HG03159 (cell line): ENCODE measurements around the gene NFX1.

ENCODE experiments used
- ATAC-seq: cut with Tn5 transposase; IDR thresholded peaks from one replicate; pipeline ENCODE4 v1.9.1; 2021; ENCODE audit warnings: mild to moderate bottlenecking, moderate library complexity; ENCODE audit not compliant: unreplicated experiment

Gene NFX1

DNA sequence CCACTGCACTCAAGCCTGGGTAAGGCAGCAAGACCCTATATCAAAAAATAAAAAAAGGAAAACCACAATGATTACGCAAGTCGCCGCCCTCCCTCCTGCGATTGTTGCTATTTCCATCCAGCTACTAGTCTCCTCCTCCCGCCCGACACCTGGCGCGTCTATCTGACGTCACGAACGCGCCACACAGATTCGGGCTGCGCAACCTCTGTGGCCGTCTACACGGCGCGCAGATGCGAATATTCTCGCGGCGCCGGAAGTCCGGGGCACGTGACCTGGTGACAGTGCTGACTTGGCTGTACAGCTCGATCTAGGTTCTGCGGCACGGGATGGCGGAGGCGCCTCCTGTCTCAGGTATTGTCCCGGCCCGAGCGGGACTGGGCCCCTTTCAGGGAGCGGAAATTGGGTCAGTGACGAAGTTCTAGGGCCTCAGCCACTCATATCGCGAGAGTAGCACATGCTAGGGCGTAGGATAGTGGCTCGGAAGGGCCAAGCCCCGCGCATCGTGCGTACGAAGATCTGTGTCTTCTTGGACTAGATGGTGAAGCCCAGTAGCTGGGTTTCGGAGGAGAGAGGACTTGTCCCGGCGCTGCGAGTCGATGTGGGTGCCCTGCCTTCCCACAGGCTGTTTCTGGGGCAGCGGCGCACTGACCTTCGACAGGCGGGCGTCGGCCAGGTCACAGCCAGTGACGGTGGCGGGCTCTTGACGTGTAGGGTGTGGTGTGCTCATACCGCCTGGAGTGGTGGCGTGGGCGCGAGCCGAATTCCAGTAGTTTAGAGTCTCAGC lies at the start of gene NFX1:
Gene NFX1, plus strand, starts transcription at position 270 of the 784 bp plus-strand sequence. Its CDS starts 57 bp downstream, at position 327.
- ATAC-seq: peak; percentile 88

DNA sequence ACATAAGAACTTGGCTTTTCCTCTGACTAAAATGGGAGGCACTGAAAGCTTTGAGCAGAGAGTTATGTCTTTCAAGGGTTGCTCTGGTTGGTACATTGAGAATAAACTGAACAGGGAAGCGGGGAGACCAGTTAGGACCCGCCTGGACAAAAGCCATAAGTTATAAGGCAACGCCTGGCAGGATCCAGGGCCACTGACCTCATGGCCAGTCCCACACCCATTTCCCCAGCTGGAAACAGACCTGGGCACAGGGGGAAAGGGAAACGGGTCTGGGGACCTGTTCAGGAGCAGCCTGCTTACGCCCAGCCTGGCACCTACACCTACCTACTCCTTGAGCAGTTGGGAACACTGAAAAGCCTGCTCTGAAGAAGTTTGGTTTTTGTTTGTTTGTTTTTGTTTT lies 49.0 kb upstream of the NFX1 start:
- no peak for ATAC-seq

DNA sequence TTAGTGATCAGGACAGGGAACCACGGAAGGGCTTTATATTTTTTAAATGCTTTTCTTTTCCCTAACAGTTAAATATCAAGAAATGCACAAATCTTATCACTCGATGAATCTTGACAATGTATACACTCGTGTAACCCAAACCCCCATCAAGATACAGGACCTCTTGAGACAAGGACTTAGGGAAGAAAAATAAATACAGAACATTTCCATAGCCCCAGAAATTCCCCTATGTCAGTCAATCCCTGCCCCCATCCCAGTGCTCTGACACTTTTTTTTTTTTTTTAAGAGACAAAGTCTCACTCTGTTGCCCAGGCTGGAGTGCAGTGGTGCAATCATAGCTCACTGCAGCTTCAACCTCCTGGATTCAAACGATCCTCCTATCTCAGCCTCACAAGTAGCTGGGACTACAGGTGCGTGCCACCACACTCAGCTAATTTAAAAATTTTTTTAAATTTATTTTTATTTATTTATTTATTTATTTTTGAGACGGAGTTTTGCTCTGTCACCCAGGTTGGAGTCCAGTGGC lies 47.6 kb upstream of the NFX1 start:
- no peak for ATAC-seq

DNA sequence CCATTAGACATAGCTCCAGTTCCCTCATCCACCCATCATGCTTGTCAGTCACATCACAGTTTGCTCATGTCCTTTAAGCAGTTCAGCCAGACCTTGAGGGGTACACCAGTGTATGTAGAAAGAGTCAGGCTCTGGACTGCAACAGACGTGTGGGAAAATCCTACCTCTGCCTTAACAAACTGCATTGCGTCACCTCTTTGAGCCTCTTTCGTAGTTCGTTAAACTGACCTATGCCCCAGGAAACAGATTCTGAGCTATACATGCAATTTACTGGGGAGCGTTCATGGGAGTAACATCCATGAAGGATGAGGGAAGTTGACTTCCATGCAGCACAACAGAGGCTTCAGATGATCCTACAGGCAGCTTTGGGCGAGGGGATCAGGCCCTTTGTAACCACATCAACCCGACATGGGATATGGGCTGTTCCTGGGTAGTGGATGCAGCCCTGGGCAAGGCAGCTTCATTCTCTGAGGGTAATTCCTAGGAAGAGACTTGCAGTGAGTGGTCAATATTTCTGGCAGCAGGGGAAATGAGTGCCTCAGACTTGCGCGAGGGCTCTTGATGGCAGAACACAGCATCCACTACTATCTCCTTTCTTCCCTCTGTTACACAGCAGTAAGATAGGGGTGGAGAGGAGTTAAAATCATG lies 46.1 kb upstream of the NFX1 start:
- ATAC-seq: no peak

DNA sequence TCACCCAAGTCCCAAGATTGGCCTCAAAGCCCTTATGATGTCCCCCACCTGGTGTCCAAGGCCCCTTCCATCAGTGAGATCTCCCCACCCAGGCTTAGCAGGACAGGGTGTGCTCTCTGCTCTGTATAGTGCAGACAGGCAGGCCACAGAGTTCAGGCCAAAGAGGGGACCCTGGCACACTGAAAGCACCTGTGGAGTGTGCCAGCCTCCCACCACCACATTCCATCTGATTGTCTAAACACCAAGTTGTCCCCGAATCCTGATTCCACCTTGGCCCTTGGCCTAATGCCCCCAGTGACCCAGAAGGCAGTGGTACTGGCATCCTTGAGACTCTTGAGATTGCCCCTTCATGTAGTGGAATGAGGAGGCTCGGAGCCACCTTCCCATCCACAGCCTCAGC lies 45.0 kb upstream of the NFX1 start:
- no peak for ATAC-seq

DNA sequence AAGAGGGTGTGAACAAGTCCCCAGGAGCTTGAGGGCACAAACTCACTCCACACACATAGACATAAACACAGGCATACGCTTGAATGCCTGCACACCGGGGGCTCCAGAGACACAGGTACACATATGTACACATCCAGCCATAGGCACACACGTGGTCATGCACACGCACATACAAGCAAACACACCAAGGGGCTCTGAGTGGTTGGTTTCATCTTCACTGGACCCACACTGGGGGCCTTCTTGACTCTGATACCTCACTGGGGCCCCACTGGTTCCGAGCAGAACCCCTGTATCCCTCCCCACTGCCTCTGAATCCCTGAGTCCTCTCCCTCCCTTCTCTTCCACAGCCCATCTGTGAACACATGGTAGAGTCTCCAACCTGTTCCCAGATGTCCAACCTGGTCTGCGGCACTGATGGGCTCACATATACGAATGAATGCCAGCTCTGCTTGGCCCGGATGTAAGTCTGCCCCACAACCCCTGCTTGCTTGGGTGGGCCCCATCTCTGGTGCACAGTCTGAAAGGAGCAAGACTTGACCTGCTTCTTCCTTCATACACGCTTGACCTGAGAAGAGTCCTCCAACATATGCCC lies 44.0 kb upstream of the NFX1 start:
- ATAC-seq: no peak

DNA sequence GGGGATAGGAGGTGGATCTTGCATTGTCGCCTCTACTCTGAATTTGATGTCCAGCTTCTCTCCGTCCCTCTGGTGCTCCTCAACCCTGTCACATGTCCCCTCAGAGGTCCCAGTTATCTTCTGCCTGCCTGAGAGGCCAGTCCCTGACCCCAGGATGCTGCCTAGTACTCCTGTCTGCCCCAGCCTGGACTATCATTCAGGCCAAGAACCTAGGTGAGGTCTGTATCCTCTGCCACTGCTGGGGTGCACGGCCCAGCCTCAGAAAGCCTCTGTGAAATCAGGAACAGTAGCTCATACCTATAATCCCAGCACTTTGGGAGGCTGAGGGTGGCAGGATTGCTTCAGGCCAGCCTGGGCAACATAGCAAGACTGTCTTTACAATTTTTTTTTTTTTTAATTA lies 41.7 kb upstream of the NFX1 start:
- ATAC-seq: no peak

DNA sequence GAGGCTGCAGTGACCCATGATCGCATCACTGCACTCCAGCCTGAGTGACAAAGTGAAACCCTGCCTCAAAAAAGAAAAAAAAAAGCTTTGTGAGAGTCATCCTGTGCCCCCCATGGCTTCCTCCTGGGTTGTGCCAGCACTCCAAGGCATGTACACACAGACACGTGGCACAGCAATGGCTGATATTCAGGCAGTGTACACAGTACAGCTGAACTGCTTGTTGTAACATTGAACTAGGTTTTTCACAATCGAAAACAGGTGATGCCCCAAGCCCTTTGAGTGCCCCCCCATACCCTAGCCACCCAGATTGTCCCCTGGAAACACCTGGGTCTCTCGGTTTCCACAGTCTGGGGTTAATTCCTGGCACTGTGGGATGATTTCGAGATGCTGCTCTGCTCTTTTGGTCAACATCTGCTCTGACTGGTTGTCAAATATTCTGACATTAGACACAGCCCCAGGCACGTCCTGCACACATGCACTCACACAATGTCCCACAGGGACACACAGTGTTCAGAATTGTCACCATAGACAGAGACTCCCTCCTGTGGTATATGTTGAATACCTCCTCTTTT lies 41.1 kb upstream of the NFX1 start:
- peak; percentile 44 for ATAC-seq

DNA sequence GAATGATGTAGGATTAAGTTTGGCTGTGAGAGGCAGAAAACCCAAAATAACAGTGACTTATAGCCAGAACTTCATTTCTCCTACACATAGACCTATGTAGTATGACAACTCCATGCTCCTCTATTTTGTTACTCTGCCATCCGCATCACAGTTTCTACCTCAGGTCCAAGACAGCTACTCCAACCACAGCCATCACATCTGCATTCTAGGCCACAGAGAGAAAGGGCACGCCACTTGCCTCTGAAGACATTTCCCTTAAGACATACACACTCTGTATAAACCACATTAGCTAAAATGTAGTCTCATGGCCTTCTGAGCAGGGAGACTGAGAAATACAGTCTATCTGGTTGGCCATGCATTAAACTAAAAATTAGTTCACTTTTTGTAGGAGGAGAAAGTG lies 40.3 kb upstream of the NFX1 start:
- no peak for ATAC-seq

DNA sequence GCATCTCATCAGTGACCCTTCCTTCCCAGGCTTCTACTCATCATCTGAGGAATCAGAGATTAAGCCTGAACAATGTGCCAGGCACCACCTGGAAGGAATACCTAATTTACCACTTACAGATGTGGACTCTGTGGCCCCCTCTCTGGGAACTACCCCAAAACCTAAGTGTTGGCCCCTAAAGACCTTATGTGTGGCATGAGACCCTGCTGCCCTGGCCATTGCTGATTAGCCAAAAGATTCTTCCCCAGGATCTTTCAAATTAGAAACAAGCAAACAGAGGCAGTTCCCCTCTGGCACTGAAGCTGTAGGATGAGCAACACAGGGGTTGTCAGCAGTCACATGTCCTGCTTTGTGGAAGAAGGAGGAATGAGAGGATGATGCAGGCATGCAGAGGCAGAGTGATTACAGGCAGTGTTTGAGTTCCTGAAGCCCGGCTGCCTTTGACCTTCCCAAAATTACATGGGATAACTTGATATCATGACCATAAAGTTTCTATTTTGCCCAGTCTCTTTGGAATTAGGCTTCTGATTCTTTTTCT lies 39.8 kb upstream of the NFX1 start:
- ATAC-seq: no peak

DNA sequence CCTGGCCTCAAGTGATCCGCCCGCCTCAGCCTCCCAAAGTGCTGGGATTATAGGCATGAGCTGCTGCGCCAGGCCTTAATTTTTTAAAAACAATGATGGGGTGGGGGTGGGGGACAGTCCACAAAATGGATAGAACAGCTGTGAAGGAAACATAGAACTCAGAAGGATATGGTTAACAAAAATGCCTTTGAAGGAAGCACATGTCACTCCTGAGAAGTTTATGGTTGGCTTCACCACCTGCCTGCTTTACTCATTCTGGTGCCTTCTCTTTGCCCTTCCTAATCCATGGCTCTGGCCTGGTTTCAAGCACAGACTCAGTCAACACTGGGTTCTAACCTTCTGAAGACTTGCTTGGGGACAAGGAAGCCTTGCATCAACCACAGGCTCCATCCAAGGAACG lies 36.1 kb upstream of the NFX1 start:
- ATAC-seq: no peak

DNA sequence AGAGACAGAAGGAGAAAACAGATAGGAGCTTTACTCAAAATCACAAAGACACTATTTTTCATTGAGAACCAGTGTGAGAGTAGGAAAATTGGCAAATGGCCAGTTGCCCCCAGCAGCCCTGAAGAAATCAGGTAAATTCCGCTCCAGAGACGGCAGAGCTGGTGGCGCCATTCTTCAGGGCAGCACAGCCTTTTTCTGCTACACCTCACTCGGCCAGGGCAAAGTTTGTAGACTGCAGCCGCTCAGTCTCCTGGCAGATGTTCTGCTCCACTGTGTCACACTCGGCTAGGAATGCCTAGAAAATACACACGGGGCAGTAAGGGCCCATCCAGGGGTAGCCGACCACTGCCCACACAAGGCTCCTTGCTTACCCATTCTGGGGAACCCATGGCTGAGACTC lies 35.3 kb upstream of the NFX1 start:
- ATAC-seq: no peak

DNA sequence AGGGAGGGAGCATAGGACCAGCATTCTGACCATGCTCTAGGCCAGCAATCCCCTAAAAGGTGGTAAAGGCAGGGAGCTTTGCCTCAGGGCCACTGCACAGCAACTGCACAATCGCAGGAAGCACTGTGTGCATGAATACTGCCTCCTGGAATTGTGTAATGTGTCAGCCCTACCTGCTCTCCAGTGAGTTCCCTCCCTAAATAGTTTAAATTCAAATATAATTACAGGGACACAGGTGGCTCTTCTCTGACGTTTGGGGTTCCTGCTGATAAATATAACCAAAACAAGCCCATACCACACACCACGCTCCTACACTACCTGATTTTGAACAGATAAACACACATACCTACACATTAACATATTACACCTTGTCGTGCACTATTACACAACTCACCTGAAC lies 34.8 kb upstream of the NFX1 start:
- no peak for ATAC-seq

DNA sequence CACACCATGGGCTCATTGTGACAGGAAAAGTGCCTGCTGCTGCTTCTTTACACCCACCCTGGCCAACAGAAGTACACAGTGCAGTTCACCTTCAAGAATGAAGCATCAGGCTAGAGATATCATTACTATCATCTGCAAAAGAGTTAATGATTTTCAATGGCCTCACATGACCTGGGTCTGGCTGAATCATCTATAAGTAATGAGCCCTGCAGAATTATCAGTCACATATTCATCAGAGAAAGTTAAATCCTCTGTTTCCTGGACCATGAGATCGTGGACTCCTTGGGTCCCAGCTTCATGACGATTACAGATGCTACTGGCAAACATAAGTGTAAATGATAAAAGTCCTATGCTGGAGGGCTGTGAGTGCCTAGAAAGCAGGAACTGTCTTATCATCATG lies 34.1 kb upstream of the NFX1 start:
- ATAC-seq: no peak

DNA sequence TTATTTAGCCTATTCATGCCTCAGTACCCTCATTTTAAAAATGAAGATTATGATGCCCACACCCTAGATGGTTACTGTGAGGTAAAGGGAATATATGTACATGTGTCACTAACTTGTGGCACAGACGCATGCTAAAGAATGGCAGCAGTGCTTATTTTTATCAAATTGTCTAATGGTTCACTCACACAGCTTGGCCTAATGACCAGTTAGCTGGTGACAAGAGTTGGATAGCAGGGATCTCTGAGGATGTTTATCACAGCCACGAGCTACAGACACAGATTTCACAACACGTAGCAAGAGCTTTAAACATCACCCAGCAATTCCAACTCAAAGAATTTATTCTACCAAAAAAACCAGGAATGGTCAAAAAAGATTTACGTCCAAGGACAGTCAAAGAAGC lies 33.0 kb upstream of the NFX1 start:
- no peak for ATAC-seq

DNA sequence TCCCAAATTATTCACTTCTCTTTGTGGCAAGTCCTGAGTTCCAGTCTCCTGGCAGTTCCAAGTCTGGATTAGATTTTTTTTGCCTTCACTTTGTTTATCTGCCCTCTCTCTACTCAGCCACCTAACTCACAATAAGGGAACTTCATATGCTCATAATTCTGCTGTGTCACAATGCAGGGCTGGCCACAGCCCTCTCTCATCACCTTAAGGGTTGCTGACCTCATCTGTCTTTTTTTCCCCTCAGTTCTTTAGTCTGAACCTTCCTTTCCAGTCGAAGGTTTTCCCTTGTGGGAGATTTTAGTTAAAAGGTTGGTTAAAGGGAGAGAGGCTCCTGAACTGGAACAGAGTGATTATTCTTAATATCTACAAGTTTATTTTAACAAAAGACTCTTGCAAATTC lies 29.9 kb upstream of the NFX1 start:
- no peak for ATAC-seq

DNA sequence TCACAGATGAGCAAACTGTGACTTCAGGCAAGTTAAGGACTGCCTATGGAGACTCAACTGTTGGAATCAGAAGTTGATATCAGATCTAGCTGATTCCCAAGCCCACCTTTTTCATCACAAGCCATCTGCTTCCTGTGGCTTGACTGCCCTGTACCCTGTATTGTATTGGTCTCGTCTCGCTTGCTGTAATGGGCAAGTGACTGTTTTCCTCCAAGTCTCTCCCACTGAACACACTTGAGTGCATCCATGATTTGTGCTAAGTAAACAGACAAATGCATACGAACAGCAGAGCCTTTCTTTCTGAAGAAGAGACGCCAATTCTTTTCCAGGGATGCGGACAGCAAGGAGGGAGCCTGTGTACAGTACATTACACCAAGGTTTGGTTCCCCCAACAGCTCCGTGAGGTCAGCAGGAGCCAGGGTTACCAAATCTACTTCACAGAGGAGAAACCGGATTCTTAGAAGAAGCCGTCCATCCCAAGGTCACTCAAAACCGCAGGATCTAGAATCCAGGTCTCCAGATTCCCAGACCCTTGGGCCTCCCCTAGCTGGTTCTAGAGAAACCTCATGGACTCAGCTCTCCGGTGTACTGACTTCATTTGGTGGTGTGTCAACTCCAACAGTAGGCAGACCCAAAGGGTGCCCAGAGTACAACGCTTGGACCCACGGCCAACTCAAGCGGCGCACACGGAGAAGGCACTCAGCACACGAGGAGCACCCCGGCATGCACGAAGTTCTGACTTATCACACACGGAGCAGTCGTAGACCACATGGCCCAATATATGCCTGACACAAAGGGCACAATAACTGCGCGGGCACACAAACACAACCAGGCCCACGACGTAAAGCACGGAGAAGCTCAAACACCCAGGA lies 26.9 kb upstream of the NFX1 start:
- peak; percentile 4 for ATAC-seq

DNA sequence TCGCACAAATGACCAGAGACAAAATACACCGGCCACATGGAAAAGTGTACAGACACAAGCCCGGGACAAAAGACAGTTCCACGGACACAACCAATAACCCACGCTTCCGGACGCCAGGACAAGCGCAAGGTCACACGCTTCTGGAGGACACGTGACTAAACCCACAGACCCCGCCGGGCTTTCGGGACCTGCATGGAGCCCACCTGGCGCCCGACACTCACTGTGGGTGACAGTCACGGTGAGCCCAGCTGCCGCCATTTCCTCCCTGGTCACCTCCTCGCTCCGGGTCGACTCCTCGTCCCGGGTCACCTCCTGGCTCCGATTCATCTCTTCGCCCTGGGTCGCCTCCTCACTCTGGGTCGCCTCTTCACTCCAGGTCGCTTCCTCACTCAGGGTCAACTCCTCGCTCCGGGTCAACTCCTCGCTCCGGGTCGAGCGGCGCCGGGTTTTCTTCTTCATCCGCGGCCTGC lies 26.3 kb upstream of the NFX1 start:
- peak; percentile 31 for ATAC-seq

DNA sequence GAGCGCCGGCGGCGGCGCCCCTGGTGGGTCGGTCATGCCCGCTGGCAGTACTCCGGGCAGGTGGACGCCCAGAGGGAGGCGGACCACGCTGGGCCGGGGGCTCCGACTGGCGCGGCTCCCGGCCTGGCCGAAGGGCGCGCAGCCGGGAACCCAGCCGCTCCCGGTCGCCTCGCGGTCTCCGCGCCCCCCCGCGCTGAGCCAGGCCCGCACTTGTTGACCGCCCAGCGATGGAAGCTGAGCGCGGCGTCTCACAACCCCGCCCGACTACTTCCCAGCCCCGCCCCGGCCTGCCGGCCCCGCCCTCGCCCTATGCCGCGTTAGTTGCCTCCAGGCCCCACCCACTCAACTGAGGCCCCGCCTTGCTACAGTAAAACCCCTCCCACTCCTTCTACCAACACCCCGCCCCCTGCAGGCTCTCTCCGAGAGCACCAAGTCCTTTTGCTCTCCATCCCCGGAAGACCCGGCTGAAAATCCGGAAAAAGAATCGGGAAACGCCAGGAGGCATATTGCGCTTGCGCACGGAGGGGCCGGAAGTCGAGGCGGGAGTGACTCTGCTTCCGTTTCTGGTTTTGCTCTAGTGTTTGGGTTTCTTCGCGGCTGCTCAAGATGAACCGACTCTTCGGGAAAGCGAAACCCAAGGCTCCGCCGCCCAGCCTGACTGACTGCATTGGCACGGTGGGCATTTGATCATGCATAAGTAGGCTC lies 25.7 kb upstream of the NFX1 start, which contains the start of the genes BAG1 and CHMP5:
Gene BAG1, minus strand, starts transcription at position 236 of the 705 bp plus-strand sequence.
Gene CHMP5, plus strand, starts transcription at position 577 of the 705 bp plus-strand sequence. Its CDS starts 30 bp downstream, at position 607.
- ATAC-seq: peak; percentile 81
